IPS DF 4.7 (cell line): Measurements from ENCODE around the gene S100A4.
A peak's percentile ranks its signal among the peaks of the same experiment; 100 is the strongest.

ENCODE experiments used
- DNase-seq: peaks from one replicate; pipeline ENCODE4 v3.0.0-alpha.2; 2013; ENCODE audit warnings: low spot score; ENCODE audit errors: extremely low read depth

The S100A4 gene

GRCh38 chr1:153509036-153509435 is 36.6 kb downstream of the S100A4 start:
- DNase-seq, result no peak

GRCh38 chr1:153507926-153508583 is 37.6 kb downstream of the S100A4 start:
- DNase-seq, result no peak

GRCh38 chr1:153506831-153507413 is 38.7 kb downstream of the S100A4 start:
- no peak for DNase-seq

GRCh38 chr1:153506386-153506785 is 39.2 kb downstream of the S100A4 start:
- DNase-seq, result no peak

- DNase-seq, result no peak
These were observed 40.0 kb downstream of the S100A4 start for GRCh38 chr1:153505576-153505975.

GRCh38 chr1:153503766-153504165 is 41.8 kb downstream of the S100A4 start:
- DNase-seq, result no peak

GRCh38 chr1:153498746-153499145 is 46.9 kb downstream of the S100A4 start:
- DNase-seq, result no peak

GRCh38 chr1:153495536-153495935 is 50.1 kb downstream of the S100A4 start:
- DNase-seq, result no peak

GRCh38 chr1:153494976-153495535 is 50.5 kb downstream of the S100A4 start:
- DNase-seq, result peak; percentile 89
